Measurements from ENCODE around the gene TNFSF8. TPM values are rescaled to one million over a fixed set of nuclear protein-coding genes. Genes with fewer than 3 reads are reported as not detected.

The TNFSF8 gene
- total RNA-seq, 1 experiment from 2014 or later, result 0.20 TPM

- Mint-ChIP-seq H3K4me3 (ENCODE audit: unreplicated experiment) (no peak overlapping the region), H3K27ac (ENCODE audit: unreplicated experiment) (no peak overlapping the region), H3K4me1 (ENCODE audit: low read depth, unreplicated experiment) (peaks cover 17% of the 10 kb centered on the region), H3K36me3 (ENCODE audit: insufficient read depth, unreplicated experiment) (no peaks in the 10 kb centered on the region), H3K9me3 (ENCODE audit: unreplicated experiment) (no peaks in the 10 kb centered on the region), H3K27me3 (ENCODE audit: insufficient read depth, unreplicated experiment) (no peaks in the 10 kb centered on the region)
- BruUV-seq (replicated peaks), result no TSS peak
- Histone ChIP-seq H3K4me1 (peaks cover 22% of the 10 kb centered on the region), H3K9me3 (no peaks in the 10 kb centered on the region), H3K27me3 (replicated peaks; ENCODE audit: control insufficient read depth, insufficient read depth, low read length) (no peaks in the 10 kb centered on the region), H3K4me3 (ENCODE audit: low read depth, low read length) (no peak overlapping the region), H3K36me3 (ENCODE audit: control insufficient read depth, insufficient read depth, low read length) (no peaks in the 10 kb centered on the region)
- TF ChIP-seq, protein P1, sequence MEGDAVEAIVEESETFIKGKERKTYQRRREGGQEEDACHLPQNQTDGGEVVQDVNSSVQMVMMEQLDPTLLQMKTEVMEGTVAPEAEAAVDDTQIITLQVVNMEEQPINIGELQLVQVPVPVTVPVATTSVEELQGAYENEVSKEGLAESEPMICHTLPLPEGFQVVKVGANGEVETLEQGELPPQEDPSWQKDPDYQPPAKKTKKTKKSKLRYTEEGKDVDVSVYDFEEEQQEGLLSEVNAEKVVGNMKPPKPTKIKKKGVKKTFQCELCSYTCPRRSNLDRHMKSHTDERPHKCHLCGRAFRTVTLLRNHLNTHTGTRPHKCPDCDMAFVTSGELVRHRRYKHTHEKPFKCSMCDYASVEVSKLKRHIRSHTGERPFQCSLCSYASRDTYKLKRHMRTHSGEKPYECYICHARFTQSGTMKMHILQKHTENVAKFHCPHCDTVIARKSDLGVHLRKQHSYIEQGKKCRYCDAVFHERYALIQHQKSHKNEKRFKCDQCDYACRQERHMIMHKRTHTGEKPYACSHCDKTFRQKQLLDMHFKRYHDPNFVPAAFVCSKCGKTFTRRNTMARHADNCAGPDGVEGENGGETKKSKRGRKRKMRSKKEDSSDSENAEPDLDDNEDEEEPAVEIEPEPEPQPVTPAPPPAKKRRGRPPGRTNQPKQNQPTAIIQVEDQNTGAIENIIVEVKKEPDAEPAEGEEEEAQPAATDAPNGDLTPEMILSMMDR (IDR thresholded peaks at IDR 0.05; ENCODE audit: insufficient read depth in 1 of 2, low read depth in 1 of 2, low read length in 1 of 2, severe bottlenecking in 1 of 2, unreplicated experiment in 1 of 2), result no peak
- DNase-seq, result no peak
- ChIA-PET CTCF (no interaction called here), POLR2A (no interaction called here)
- intact Hi-C loops (cut with micrococcal nuclease; ENCODE audit: unreplicated experiment), result no loop called here
Measured at GRCh38 chr9:114856942-114857315, 73.5 kb downstream of the TNFSF8 start.

- Mint-ChIP-seq H3K36me3 (ENCODE audit: insufficient read depth, unreplicated experiment) (no peaks in the 10 kb centered on the region), H3K4me3 (ENCODE audit: unreplicated experiment) (no peak overlapping the region), H3K27me3 (ENCODE audit: insufficient read depth, unreplicated experiment) (no peaks in the 10 kb centered on the region), H3K9me3 (ENCODE audit: unreplicated experiment) (no peaks in the 10 kb centered on the region), H3K4me1 (ENCODE audit: low read depth, unreplicated experiment) (peaks cover 18% of the 10 kb centered on the region), H3K27ac (ENCODE audit: unreplicated experiment) (no peak overlapping the region)
- CTCF ChIA-PET, result no interaction called here
- Histone ChIP-seq H3K4me3 (ENCODE audit: low read depth, low read length) (no peak overlapping the region), H3K27me3 (replicated peaks; ENCODE audit: control insufficient read depth, insufficient read depth, low read length) (no peaks in the 10 kb centered on the region), H3K36me3 (ENCODE audit: control insufficient read depth, insufficient read depth, low read length) (no peaks in the 10 kb centered on the region), H3K9me3 (no peaks in the 10 kb centered on the region), H3K4me1 (peaks cover 26% of the 10 kb centered on the region)
- no TSS peak for BruUV-seq (replicated peaks)
- no peak for DNase-seq
- TF ChIP-seq, protein P1 (IDR thresholded peaks at IDR 0.05; ENCODE audit: insufficient read depth in 1 of 2, low read depth in 1 of 2, low read length in 1 of 2, severe bottlenecking in 1 of 2, unreplicated experiment in 1 of 2), result no peak
- POLR2A ChIA-PET, result no interaction called here
- intact Hi-C loops (cut with micrococcal nuclease; ENCODE audit: unreplicated experiment), result no loop called here
Measured at GRCh38 chr9:114856215-114856941, 74.0 kb downstream of the TNFSF8 start.

DNA sequence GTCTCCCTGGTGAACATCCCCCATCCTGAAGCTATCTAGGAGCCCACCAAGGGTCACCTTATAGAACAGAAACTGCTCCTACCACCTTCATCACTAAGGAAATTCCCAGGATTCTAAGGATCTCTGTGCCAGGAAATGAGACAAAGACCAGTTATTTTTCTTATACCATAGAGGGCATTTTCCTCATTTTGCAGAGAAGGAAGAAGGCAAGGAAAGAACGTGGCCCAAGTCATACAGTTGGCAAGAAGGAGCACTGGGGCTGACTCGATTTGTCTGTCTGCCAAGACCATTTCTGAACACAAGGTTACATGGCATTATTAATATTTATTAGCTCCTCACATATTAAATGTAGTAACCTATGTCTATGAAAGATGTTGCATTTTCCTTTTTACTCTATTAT lies 74.9 kb downstream of the TNFSF8 start:
- Histone ChIP-seq H3K27me3 (replicated peaks; ENCODE audit: control insufficient read depth, insufficient read depth, low read length) (no peaks in the 10 kb centered on the region), H3K36me3 (ENCODE audit: control insufficient read depth, insufficient read depth, low read length) (no peaks in the 10 kb centered on the region), H3K4me3 (ENCODE audit: low read depth, low read length) (no peak overlapping the region), H3K4me1 (peaks cover 26% of the 10 kb centered on the region), H3K9me3 (no peaks in the 10 kb centered on the region)
- H3K27me3 Mint-ChIP-seq (ENCODE audit: insufficient read depth, unreplicated experiment), result no peaks in the 10 kb centered on the region
- no peak for DNase-seq
- H3K9me3 Mint-ChIP-seq (ENCODE audit: unreplicated experiment), result no peaks in the 10 kb centered on the region
- H3K4me1 Mint-ChIP-seq (ENCODE audit: low read depth, unreplicated experiment), result peaks cover 24% of the 10 kb centered on the region
- TF ChIP-seq, protein P1 (IDR thresholded peaks at IDR 0.05; ENCODE audit: insufficient read depth in 1 of 2, low read depth in 1 of 2, low read length in 1 of 2, severe bottlenecking in 1 of 2, unreplicated experiment in 1 of 2), result no peak
- H3K27ac Mint-ChIP-seq (ENCODE audit: unreplicated experiment), result no peak overlapping the region
- intact Hi-C loops (cut with micrococcal nuclease; ENCODE audit: unreplicated experiment), result no loop called here
- CTCF ChIA-PET, result no interaction called here
- no peak overlapping the region for H3K4me3 Mint-ChIP-seq (ENCODE audit: unreplicated experiment)
- no peaks in the 10 kb centered on the region for H3K36me3 Mint-ChIP-seq (ENCODE audit: insufficient read depth, unreplicated experiment)
- POLR2A ChIA-PET, result no interaction called here
- BruUV-seq (replicated peaks), result no TSS peak

All from Caco-2 (cell line).